Activated CD8-positive, alpha-beta memory T cell treated with anti-CD3 and anti-CD28 coated beads, Interleukin-2, amount 50 U/mL, for 24 hours (primary cell): ENCODE results near the gene SPOUT1.

Source experiments
- DNase-seq: peaks from one replicate; pipeline ENCODE4 v3.0.0-alpha.2; 2020; ENCODE audit errors: extremely low read depth

The SPOUT1 gene

DNA sequence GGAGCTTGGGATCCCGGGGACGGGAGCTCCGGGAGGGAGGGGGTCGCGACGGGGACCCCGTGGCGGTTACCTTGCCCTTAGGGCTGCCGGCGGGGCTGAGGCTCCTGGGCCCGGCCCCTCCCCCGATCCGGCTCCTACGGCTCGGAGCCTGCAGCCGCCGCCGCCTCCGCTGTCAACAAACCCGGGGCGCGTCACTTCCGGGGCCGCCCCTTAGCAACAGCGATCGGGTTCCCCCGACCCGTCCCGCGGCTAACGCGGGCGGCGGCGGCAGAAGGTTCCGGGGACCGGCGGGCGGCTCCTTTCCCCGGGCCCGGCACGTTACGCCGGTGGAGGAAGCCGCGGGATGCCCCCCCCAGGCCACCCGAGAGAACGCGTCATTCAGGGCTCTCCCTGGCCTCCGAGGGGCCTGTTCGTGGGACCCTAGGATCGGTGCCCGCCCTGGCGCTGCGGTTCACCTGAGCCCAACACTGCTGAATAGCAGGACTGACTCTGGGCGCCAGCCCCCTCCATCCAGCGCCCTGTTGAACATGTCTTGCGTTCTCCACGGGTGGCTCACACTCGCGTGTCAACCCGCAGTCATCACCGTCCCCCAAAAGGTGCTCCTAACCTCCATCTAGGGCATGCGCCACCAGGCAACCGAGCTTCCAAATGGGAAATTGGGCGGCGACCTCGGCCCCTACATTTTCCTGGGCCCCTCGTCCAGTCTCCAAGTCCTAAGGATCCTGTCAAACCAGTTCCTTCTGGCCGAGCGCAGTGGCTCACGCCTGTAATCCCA is 57.7 kb downstream of the SPOUT1 start, which contains the start of gene ZER1:
Gene ZER1 (minus strand): TSS at position 183 of the 775 bp plus-strand sequence. CDS start 16,362 bp downstream, outside the sequence.
- peak; percentile 77 for DNase-seq

- DNase-seq, result no peak
These were observed 58.4 kb downstream of the SPOUT1 start for GRCh38 chr9:128771094-128771721.

GRCh38 chr9:128770286-128771030 is 59.1 kb downstream of the SPOUT1 start:
- DNase-seq, result no peak
